HepG2 (cell line): Measurements from ENCODE around the gene TMEM41B. TPM values are rescaled to one million over a fixed set of nuclear protein-coding genes. Genes with fewer than 3 reads are reported as not detected.

Experiments used
- BRCA1 ChIP-seq: sonication (generic); formaldehyde crosslinking; IDR thresholded peaks from 2 replicates; pipeline ENCODE4 v1.4.0; 2020; ENCODE audit warnings: missing genetic modification reagents
- ERF ChIP-seq: IDR thresholded peaks from 2 replicates; pipeline ENCODE4 v1.6.1; 2018; ENCODE audit warnings: missing biosample characterization, missing genetic modification reagents
- EZH2 ChIP-seq: conservative IDR thresholded peaks from 2 replicates; pipeline ENCODE4 v1.6.1; 2012; ENCODE audit warnings: mild to moderate bottlenecking, low read depth, low read length, moderate library complexity
- FOXJ3 ChIP-seq: sonication (generic); formaldehyde crosslinking; IDR thresholded peaks from 2 replicates; pipeline ENCODE4 v1.4.0; 2020; ENCODE audit warnings: missing genetic modification reagents, mild to moderate bottlenecking, borderline replicate concordance
- GATAD2A ChIP-seq: IDR thresholded peaks from 2 replicates; pipeline ENCODE4 v1.6.1; 2016
- JDP2 ChIP-seq: sonication (generic); formaldehyde crosslinking; IDR thresholded peaks from 2 replicates; pipeline ENCODE4 v1.8.1; 2022; ENCODE audit warnings: missing genetic modification reagents, borderline replicate concordance
- MXI1 ChIP-seq: IDR thresholded peaks from 3 replicates; pipeline ENCODE4 v1.6.1; 2012; ENCODE audit warnings: low read depth, low read length, inconsistent platforms, borderline replicate concordance
- POLR2A ChIP-seq, 2 experiments: IDR thresholded peaks; 2 replicates each; pipeline ENCODE4 v1.6.1; 2011; ENCODE audit warnings: low read depth in 2 of 2, low read length in 2 of 2, mild to moderate bottlenecking in 1 of 2, moderate library complexity in 1 of 2; ENCODE audit not compliant: insufficient read depth in 1 of 2
- RBAK ChIP-seq: sonication (generic); formaldehyde crosslinking; IDR thresholded peaks from 2 replicates; pipeline ENCODE4 v1.5.1; 2020; ENCODE audit warnings: mild to moderate bottlenecking, missing genetic modification reagents
- RFX5 ChIP-seq: IDR thresholded peaks from 2 replicates; pipeline ENCODE4 v1.6.1; 2011; ENCODE audit warnings: low read depth, low read length, improper control_type of control experiment
- SKI ChIP-seq: fragments of 450-650 bp; IDR thresholded peaks from one replicate; pipeline ENCODE4 v1.6.1; 2018; ENCODE audit warnings: mild to moderate bottlenecking; ENCODE audit not compliant: partially characterized antibody
- SOX13 ChIP-seq, 3 experiments: fragments of 450-650 bp in 1 of 3; sonication (generic) in 1 of 3; formaldehyde crosslinking in 1 of 3; IDR thresholded peaks in 2 of 3; conservative IDR thresholded peaks in 1 of 3; 2 replicates each; pipeline versions ENCODE4 v1.5.0 to v1.6.1; 2016 to 2020; ENCODE audit warnings: antibody characterized with exemption in 1 of 3, mild to moderate bottlenecking in 1 of 3, missing compliant biosample characterization in 1 of 3, missing genetic modification reagents in 1 of 3, moderate library complexity in 1 of 3
- SRY ChIP-seq: sonication (generic); formaldehyde crosslinking; IDR thresholded peaks from 2 replicates; pipeline ENCODE4 v1.8.0; 2022; ENCODE audit warnings: mild to moderate bottlenecking, missing genetic modification reagents
- TRIM24 ChIP-seq: sonication (generic); formaldehyde crosslinking; IDR thresholded peaks from 2 replicates; pipeline ENCODE4 v1.8.0; 2022; ENCODE audit warnings: mild to moderate bottlenecking, missing genetic modification reagents
- XBP1 ChIP-seq: sonication (generic); formaldehyde crosslinking; IDR thresholded peaks from 2 replicates; pipeline ENCODE4 v1.5.0; 2020; ENCODE audit warnings: missing genetic modification reagents
- ZC3H4 ChIP-seq: sonication (generic); formaldehyde crosslinking; IDR thresholded peaks from 2 replicates; pipeline ENCODE4 v1.4.0; 2020; ENCODE audit warnings: missing genetic modification reagents, borderline replicate concordance
- ZFP36L1 ChIP-seq: sonication (generic); formaldehyde crosslinking; IDR thresholded peaks from 2 replicates; pipeline ENCODE4 v1.8.0; 2022; ENCODE audit warnings: mild to moderate bottlenecking, missing genetic modification reagents, moderate library complexity
- ZNF20 ChIP-seq: sonication (generic); formaldehyde crosslinking; IDR thresholded peaks from 2 replicates; pipeline ENCODE4 v1.4.0; 2020; ENCODE audit warnings: mild to moderate bottlenecking, moderate library complexity, missing genetic modification reagents
- ZNF24 ChIP-seq: fragments of 450-650 bp; IDR thresholded peaks from 2 replicates; pipeline ENCODE4 v1.6.1; 2017; ENCODE audit warnings: antibody characterized with exemption, mild to moderate bottlenecking
- ZNF432 ChIP-seq: sonication (generic); formaldehyde crosslinking; IDR thresholded peaks from 2 replicates; pipeline ENCODE4 v1.5.0; 2020; ENCODE audit warnings: missing genetic modification reagents, mild to moderate bottlenecking, borderline replicate concordance
- ZNF552 ChIP-seq: sonication (generic); formaldehyde crosslinking; IDR thresholded peaks from 2 replicates; pipeline ENCODE4 v1.9.0; 2022; ENCODE audit warnings: missing genetic modification reagents, mild to moderate bottlenecking, borderline replicate concordance
- ZNF570 ChIP-seq: sonication (generic); formaldehyde crosslinking; IDR thresholded peaks from 2 replicates; pipeline ENCODE4 v1.4.0; 2020; ENCODE audit warnings: mild to moderate bottlenecking, missing genetic modification reagents, borderline replicate concordance
- polyA plus RNA-seq, 8 experiments: library from polyadenylated mRNA; depleted of rRNA in 3 of 8; stranded (reverse) in 7 of 8; unstranded in 1 of 8; fragments of >200 nt; fragmentation: Illumina TruSeq in 4 of 8; extraction: Trizol in 4 of 8; gene quantifications; 2 replicates each; pipeline versions ENCODE4 v1.2.1 to v1.2.3, GENCODE V29; 2011 to 2016; ENCODE audit warnings: low read depth in 4 of 8, missing spikeins in 1 of 8, mixed read lengths in 1 of 8; ENCODE audit not compliant: insufficient read depth in 1 of 8
- total RNA-seq, 5 experiments: library from RNA; depleted of rRNA; stranded (reverse); fragments of >200 nt; fragmentation: Illumina TruSeq; extraction: Trizol; gene quantifications; 2 replicates each; pipeline ENCODE4 v1.2.3, GENCODE V29; 2016; ENCODE audit warnings: low read depth in 1 of 5
- TF ChIP-seq, protein P1 (sequence below): IDR thresholded peaks from 2 replicates; pipeline ENCODE4 v1.6.1; 2016; ENCODE audit warnings: missing genetic modification reagents, missing compliant biosample characterization
- TF ChIP-seq, protein P2 (sequence below): sonication (generic); formaldehyde crosslinking; conservative IDR thresholded peaks from 2 replicates; pipeline ENCODE4 v1.4.0; 2020; ENCODE audit warnings: missing genetic modification reagents
- TF ChIP-seq, protein P3 (sequence below): sonication (generic); formaldehyde crosslinking; IDR thresholded peaks from 2 replicates; pipeline ENCODE4 v1.4.0; 2020; ENCODE audit warnings: missing genetic modification reagents
- TF ChIP-seq, protein P4 (sequence below): conservative IDR thresholded peaks from 2 replicates; pipeline ENCODE4 v1.6.1; 2018; ENCODE audit warnings: missing genetic modification reagents
- TF ChIP-seq, protein P5 (sequence below): fragments of 450-650 bp; IDR thresholded peaks from 2 replicates; pipeline ENCODE4 v1.6.1; 2016

TMEM41B gene
- total and polyA plus RNA-seq, 2 of the 13 experiments (the other 11 are each of a cell fraction or from before 2014, with no cell fraction given): 36.8 to 48.1 TPM

DNA sequence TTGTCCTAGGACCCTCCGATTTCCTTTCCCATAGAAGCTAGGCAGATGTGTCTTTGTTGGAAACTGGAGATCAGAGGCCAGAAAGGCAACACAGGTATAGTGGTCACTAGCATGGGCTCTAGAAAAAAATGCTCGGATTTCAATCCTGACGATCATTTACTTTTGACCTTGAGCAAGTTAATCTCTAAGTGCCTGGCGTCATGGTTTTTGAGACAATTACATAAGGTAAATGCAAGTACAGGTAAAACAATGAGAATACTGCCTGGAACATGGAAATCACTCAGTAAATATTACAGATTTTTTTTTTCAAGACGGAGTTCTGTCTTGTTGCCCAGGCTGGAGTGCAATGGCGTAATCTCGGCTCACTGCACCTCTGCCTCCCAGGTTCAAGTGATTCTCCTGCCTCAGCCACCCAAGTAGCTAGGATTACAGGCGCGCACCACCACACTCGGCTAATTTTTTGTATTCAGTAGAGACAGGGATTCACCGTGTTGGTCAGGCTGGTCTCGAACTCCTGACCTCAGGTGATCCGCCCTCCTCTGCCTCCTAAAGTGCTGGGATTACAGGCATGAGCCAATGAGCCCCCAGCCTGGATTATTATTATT, 48.2 kb downstream of the TMEM41B start (continued):
- TF ChIP-seq, protein P1, sequence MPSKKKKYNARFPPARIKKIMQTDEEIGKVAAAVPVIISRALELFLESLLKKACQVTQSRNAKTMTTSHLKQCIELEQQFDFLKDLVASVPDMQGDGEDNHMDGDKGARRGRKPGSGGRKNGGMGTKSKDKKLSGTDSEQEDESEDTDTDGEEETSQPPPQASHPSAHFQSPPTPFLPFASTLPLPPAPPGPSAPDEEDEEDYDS (CRISPR knock-in tag): peak; percentile 59
- TF ChIP-seq ZNF570 (CRISPR knock-in tag): no peak
- TF ChIP-seq ZC3H4: no peak
- no peak for TF ChIP-seq ZNF432
- no peak for TF ChIP-seq SKI
- no peak for TF ChIP-seq XBP1 (CRISPR knock-in tag)
- TF ChIP-seq GATAD2A (CRISPR knock-in tag): peak; percentile 31; the same call in 1 of the 2 replicates
- TF ChIP-seq MXI1: no peak
- no peak for TF ChIP-seq RBAK (CRISPR knock-in tag)
- no peak for TF ChIP-seq SRY (CRISPR knock-in tag)
- TF ChIP-seq, protein P2, sequence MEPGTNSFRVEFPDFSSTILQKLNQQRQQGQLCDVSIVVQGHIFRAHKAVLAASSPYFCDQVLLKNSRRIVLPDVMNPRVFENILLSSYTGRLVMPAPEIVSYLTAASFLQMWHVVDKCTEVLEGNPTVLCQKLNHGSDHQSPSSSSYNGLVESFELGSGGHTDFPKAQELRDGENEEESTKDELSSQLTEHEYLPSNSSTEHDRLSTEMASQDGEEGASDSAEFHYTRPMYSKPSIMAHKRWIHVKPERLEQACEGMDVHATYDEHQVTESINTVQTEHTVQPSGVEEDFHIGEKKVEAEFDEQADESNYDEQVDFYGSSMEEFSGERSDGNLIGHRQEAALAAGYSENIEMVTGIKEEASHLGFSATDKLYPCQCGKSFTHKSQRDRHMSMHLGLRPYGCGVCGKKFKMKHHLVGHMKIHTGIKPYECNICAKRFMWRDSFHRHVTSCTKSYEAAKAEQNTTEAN (CRISPR knock-in tag): no peak
- TF ChIP-seq, protein P3, sequence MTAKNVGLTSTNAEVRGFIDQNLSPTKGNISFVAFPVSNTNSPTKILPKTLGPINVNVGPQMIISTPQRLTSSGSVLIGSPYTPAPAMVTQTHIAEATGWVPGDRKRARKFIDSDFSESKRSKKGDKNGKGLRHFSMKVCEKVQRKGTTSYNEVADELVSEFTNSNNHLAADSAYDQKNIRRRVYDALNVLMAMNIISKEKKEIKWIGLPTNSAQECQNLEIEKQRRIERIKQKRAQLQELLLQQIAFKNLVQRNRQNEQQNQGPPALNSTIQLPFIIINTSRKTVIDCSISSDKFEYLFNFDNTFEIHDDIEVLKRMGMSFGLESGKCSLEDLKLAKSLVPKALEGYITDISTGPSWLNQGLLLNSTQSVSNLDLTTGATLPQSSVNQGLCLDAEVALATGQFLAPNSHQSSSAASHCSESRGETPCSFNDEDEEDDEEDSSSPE (CRISPR knock-in tag): 0 out of 2 replicates have a peak, but pooled peaks have one; percentile 1
- no peak for TF ChIP-seq ZNF552 (CRISPR knock-in tag)
- TF ChIP-seq ZNF24: no peak
- TF ChIP-seq, protein P4, sequence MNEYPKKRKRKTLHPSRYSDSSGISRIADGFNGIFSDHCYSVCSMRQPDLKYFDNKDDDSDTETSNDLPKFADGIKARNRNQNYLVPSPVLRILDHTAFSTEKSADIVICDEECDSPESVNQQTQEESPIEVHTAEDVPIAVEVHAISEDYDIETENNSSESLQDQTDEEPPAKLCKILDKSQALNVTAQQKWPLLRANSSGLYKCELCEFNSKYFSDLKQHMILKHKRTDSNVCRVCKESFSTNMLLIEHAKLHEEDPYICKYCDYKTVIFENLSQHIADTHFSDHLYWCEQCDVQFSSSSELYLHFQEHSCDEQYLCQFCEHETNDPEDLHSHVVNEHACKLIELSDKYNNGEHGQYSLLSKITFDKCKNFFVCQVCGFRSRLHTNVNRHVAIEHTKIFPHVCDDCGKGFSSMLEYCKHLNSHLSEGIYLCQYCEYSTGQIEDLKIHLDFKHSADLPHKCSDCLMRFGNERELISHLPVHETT (CRISPR knock-in tag): no peak
- no peak for TF ChIP-seq ERF (CRISPR knock-in tag)
- TF ChIP-seq POLR2A (IDR thresholded peaks at IDR 0.05; ENCODE audit: insufficient read depth in 1 of 2, low read depth in 2 of 2, low read length in 2 of 2): peak; percentile 41 to 50; a peak in 2 of 4 replicates
- TF ChIP-seq BRCA1 (CRISPR knock-in tag): no peak
- TF ChIP-seq, protein P5, sequence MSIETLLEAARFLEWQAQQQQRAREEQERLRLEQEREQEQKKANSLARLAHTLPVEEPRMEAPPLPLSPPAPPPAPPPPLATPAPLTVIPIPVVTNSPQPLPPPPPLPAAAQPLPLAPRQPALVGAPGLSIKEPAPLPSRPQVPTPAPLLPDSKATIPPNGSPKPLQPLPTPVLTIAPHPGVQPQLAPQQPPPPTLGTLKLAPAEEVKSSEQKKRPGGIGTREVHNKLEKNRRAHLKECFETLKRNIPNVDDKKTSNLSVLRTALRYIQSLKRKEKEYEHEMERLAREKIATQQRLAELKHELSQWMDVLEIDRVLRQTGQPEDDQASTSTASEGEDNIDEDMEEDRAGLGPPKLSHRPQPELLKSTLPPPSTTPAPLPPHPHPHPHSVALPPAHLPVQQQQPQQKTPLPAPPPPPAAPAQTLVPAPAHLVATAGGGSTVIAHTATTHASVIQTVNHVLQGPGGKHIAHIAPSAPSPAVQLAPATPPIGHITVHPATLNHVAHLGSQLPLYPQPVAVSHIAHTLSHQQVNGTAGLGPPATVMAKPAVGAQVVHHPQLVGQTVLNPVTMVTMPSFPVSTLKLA: no peak
- no peak for TF ChIP-seq TRIM24
- TF ChIP-seq ZFP36L1 (CRISPR knock-in tag): 0 out of 2 replicates have a peak, but pooled peaks have one; percentile 28
- TF ChIP-seq SOX13 (IDR thresholded peaks at IDR 0.05): no peak
- TF ChIP-seq SOX13 (CRISPR knock-in tag; conservative IDR thresholded peaks at IDR 0.05 in 1 of 2, IDR thresholded peaks at IDR 0.05 in 1 of 2): 0 out of 4 replicates have a peak, but pooled peaks of 1 of the 2 experiments have one; percentile 33
- no peak for TF ChIP-seq ZNF20 (CRISPR knock-in tag)
- TF ChIP-seq FOXJ3 (CRISPR knock-in tag): no peak
- no peak for TF ChIP-seq EZH2
- no peak for TF ChIP-seq JDP2
- TF ChIP-seq RFX5: no peak
